Endothelial cell of umbilical vein (primary cell): ENCODE data around the gene ZFYVE28. TPM values are rescaled to one million over a fixed set of nuclear protein-coding genes. Genes with fewer than 3 reads are reported as not detected.

Source experiments
- BruUV-seq: library from RNA; stranded (reverse); fragments of 400-500 nt; replicated peaks from 2 replicates; lab custom pipeline; 2021; lab: Mats Ljungman, UMichigan
- CTCF ChIA-PET: fragments of 300-600, 350-600 bp; sonication (Branson Sonifier 250); formaldehyde crosslinking; loops from one replicate; lab custom pipeline; 2021; ENCODE audit warnings: antibody characterized with exemption, inconsistent platforms; lab: Charles Lee
- POLR2A ChIA-PET: fragments of 300-600, 350-600 bp; sonication (Branson Sonifier 250); formaldehyde crosslinking; loops from one replicate; lab custom pipeline; 2021; ENCODE audit warnings: antibody characterized with exemption, inconsistent platforms; lab: Charles Lee
- DNase-seq: peaks from one replicate; pipeline ENCODE4 v3.0.0-alpha.2; 2011; ENCODE audit warnings: low read depth, low spot score
- FAIRE-seq: peaks from 2 replicates; lab custom pipeline; 2011; peaks lifted over from hg19 to GRCh38; lab: Jason Lieb, UNC
- H2AFZ ChIP-seq: 2 replicates; pipeline ENCODE4 v1.6.0; 2012; ENCODE audit warnings: low read depth, low read length, control low read depth, inconsistent platforms
- H3K27ac ChIP-seq: 2 replicates; pipeline ENCODE4 v1.5.1; 2011; ENCODE audit warnings: low read depth, mild to moderate bottlenecking, control low read depth, low read length, moderate library complexity; ENCODE audit not compliant: insufficient read depth
- H3K27me3 ChIP-seq, 2 experiments: 2 replicates each; pipeline versions ENCODE4 v1.6.0 to v1.6.1; 2011; ENCODE audit warnings: low read length in 2 of 2, mixed read lengths in 1 of 2; ENCODE audit not compliant: control insufficient read depth in 2 of 2, insufficient read depth in 2 of 2
- H3K36me3 ChIP-seq, 2 experiments: 2 replicates in 1 of 2; 3 replicates in 1 of 2; pipeline ENCODE4 v1.5.1; 2011; ENCODE audit warnings: low read length in 2 of 2, mild to moderate bottlenecking in 1 of 2, moderate library complexity in 1 of 2; ENCODE audit not compliant: control insufficient read depth in 2 of 2, insufficient read depth in 2 of 2; ENCODE audit errors: extremely low read depth in 1 of 2
- H3K4me1 ChIP-seq: 3 replicates; pipeline ENCODE4 v1.5.1; 2011; ENCODE audit warnings: mild to moderate bottlenecking, low read length; ENCODE audit not compliant: control insufficient read depth, insufficient read depth; ENCODE audit errors: extremely low read depth
- H3K4me2 ChIP-seq: 2 replicates; pipeline ENCODE4 v1.6.1; 2011; ENCODE audit warnings: low read length, control low read depth, mixed read lengths; ENCODE audit not compliant: insufficient read depth
- H3K4me3 ChIP-seq, 3 experiments: fragments of 200-600 bp in 1 of 3; sonication (generic), shearing (Covaris generic) in 1 of 3; replicated peaks in 1 of 3; 2 replicates each; pipeline ENCODE4 v1.5.1; 2011 to 2016; ENCODE audit warnings: control low read depth in 3 of 3, low read length in 3 of 3, mild to moderate bottlenecking in 2 of 3, inconsistent platforms in 1 of 3, low read depth in 1 of 3, moderate library complexity in 1 of 3; ENCODE audit not compliant: insufficient read depth in 1 of 3
- H3K79me2 ChIP-seq: 2 replicates; pipeline ENCODE4 v1.6.0; 2012; ENCODE audit warnings: low read length, inconsistent platforms; ENCODE audit not compliant: control insufficient read depth, insufficient read depth
- H3K9ac ChIP-seq: replicated peaks from 2 replicates; pipeline ENCODE3; 2011; ENCODE audit warnings: low read length, control low read depth; ENCODE audit not compliant: insufficient read depth; ENCODE audit errors: extremely low read depth
- H3K9me1 ChIP-seq: replicated peaks from 3 replicates; pipeline ENCODE4 v1.6.0; 2011; ENCODE audit warnings: mild to moderate bottlenecking, low read length; ENCODE audit not compliant: control insufficient read depth, insufficient read depth; ENCODE audit errors: extremely low read depth
- H3K9me3 ChIP-seq: replicated peaks from 2 replicates; pipeline ENCODE4 v1.5.1; 2012; ENCODE audit warnings: low read length, inconsistent platforms; ENCODE audit not compliant: control insufficient read depth, insufficient read depth
- H4K20me1 ChIP-seq: replicated peaks from 2 replicates; pipeline ENCODE3; 2011; ENCODE audit warnings: mild to moderate bottlenecking, low read length; ENCODE audit not compliant: control insufficient read depth, insufficient read depth; ENCODE audit errors: extremely low read depth
- CTCF ChIP-seq, 2 donors: IDR thresholded peaks; 1 replicate in 1 of 2; 2 replicates in 1 of 2; pipeline ENCODE4 v1.5.1; 2011; ENCODE audit warnings: low read length in 2 of 2, mild to moderate bottlenecking in 2 of 2, moderate library complexity in 2 of 2, control low read depth in 1 of 2, inconsistent platforms in 1 of 2, low read depth in 1 of 2; ENCODE audit not compliant: insufficient read depth in 1 of 2; ENCODE audit errors: extremely low read depth in 1 of 2
- EZH2 ChIP-seq: IDR thresholded peaks from 2 replicates; pipeline ENCODE4 v1.6.1; 2012; ENCODE audit warnings: borderline replicate concordance, low read depth, mild to moderate bottlenecking, moderate library complexity, low read length, inconsistent platforms; ENCODE audit not compliant: severe bottlenecking
- FOS ChIP-seq: IDR thresholded peaks from 2 replicates; pipeline ENCODE4 v1.6.1; 2011; ENCODE audit warnings: mild to moderate bottlenecking, low read length, moderate library complexity, borderline replicate concordance; ENCODE audit not compliant: insufficient read depth
- GATA2 ChIP-seq: IDR thresholded peaks from 2 replicates; pipeline ENCODE4 v1.7.0; 2011; ENCODE audit warnings: low read depth, mild to moderate bottlenecking, moderate library complexity, mixed read lengths, low read length; ENCODE audit not compliant: insufficient read length, insufficient read depth
- JUN ChIP-seq: IDR thresholded peaks from 2 replicates; pipeline ENCODE4 v1.6.1; 2011; ENCODE audit warnings: borderline replicate concordance, low read depth; ENCODE audit not compliant: insufficient read length, insufficient read depth
- MAX ChIP-seq: IDR thresholded peaks from 2 replicates; pipeline ENCODE4 v1.6.1; 2011; ENCODE audit not compliant: insufficient read depth, insufficient read length
- MYC ChIP-seq: IDR thresholded peaks from one replicate; pipeline ENCODE4 v1.6.1; 2011; ENCODE audit warnings: mild to moderate bottlenecking, low read depth, low read length
- POLR2A ChIP-seq: IDR thresholded peaks from 2 replicates; pipeline ENCODE4 v1.6.1; 2012; ENCODE audit warnings: low read depth, mild to moderate bottlenecking, control low read depth, low read length
- POLR2AphosphoS5 ChIP-seq: IDR thresholded peaks from 2 replicates; pipeline ENCODE4 v1.6.1; 2012; ENCODE audit warnings: low read depth, mild to moderate bottlenecking, control low read depth, low read length, moderate library complexity; ENCODE audit not compliant: insufficient read depth
- dilution Hi-C: fragments of 300-500 bp; cut with MboI; formaldehyde crosslinking; loops from one replicate; pipeline ENCODE4 v1.15.0; 2019; ENCODE audit warnings: low sequenced_read_pairs; ENCODE audit not compliant: extremely low pct_ligation_motif_present
- intact Hi-C: fragments of 100-400 bp; cut with micrococcal nuclease; formaldehyde crosslinking; loops from one replicate; pipeline ENCODE4 v1.10.0; 2022
- polyA plus RNA-seq, 4 experiments: library from polyadenylated mRNA; depleted of rRNA in 3 of 4; stranded (reverse) in 3 of 4; unstranded in 1 of 4; fragments of >200 nt; gene quantifications; 2 replicates each; pipeline versions ENCODE4 v1.2.1 to v1.2.3, GENCODE V29; 2011 to 2012; ENCODE audit warnings: missing spikeins in 1 of 4
- total RNA-seq: library from RNA; stranded (reverse); gene quantifications from 2 replicates; pipeline ENCODE4 v1.2.3, GENCODE V29; 2021

The ZFYVE28 gene
- total and polyA plus RNA-seq, 2 donors (not counting 3 experiments of a cell fraction or from before 2014, with no cell fraction given): 5.8 to 7.1 TPM

GRCh38 chr4:2424581-2424980 is 6.1 kb upstream of the ZFYVE28 start:
- Histone ChIP-seq H3K36me3 (no peaks in the 10 kb centered on the region), H3K4me1 (no peaks in the 10 kb centered on the region), H3K79me2 (no peaks in the 10 kb centered on the region), H3K9ac (no peak overlapping the region), H3K4me2 (no peak overlapping the region), H2AFZ (no peak overlapping the region), H3K4me3 (no peak overlapping the region), H3K27ac (no peak overlapping the region), H3K27me3 (peaks cover 15 to 16% of the 10 kb centered on the region in 2 experiments), H3K9me3 (no peaks in the 10 kb centered on the region), H3K9me1 (no peaks in the 10 kb centered on the region), H4K20me1 (no peaks in the 10 kb centered on the region)
- ChIA-PET CTCF (interaction anchor here (1.2 to 2.5 kb wide), 2 partner anchors 9 to 205 kb away, joined by 3 to 9 read pairs; no protein-coding TSS in a partner anchor), POLR2A (no interaction called here)
- intact Hi-C loops: no loop called here
- DNase-seq: no peak
- no TSS peak for BruUV-seq
- no peak for FAIRE-seq
- TF ChIP-seq POLR2AphosphoS5 (no peak), GATA2 (no peak), POLR2A (no peak), JUN (no peak), FOS (no peak), EZH2 (no peak), MAX (no peak), CTCF (IDR thresholded peaks at IDR 0.05; ENCODE audit: extremely low read depth in 1 of 2, insufficient read depth in 1 of 2, low read depth in 1 of 2, low read length in 2 of 2) (no peak), MYC (no peak)
- dilution Hi-C loops: no loop called here
